ENCODE data around the gene BOC.

DNA sequence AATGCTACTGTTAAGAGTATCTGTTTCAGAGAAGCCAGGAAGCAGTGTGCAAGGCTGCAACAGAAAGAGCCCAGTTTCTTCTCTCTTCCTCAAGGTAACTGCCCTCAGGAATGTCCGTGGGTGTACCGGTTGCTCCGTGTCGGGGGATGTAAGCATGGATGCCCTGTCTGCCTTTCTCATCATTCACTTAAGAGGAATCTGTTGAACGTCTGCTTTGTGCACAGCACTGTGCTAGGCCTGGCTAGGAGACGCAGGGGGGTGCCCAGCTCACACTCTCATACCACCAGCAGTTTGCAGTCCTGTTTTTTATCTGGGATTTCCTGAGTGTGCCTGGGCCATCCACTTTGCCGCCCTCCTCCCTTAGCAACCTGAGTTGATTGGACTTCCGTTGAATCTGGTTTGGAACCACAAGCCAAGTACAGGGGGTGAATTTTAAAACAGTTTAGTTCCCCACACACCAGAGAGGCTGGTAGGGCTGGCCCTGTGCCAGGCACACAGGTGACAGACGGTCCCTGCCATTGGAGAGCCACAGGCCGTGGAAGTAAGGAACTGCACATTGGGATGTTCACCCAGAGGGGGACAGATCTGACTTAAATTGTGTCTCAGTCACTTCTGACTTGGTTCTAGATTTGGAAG lies 11.2 kb downstream of the BOC start:
- TF ChIP-seq CTCF (conservative IDR thresholded peaks at IDR 0.05) (no peak), ZFX (IDR thresholded peaks at IDR 0.05) (no peak)
